Tibial nerve (tissue), 4 donors: ENCODE data around the gene NIT2. TPM values are rescaled to one million over a fixed set of nuclear protein-coding genes. Genes with fewer than 3 reads are reported as not detected.
A peak's percentile ranks its signal among the peaks of the same experiment; 100 is the strongest.
"Not testable (repeated sequence)": the region's sequence is repeated elsewhere in the genome, so short reads cannot be mapped to it uniquely, and the experiment has no call there.

Experiments
- DNase-seq, 2 donors: peaks; one replicate each; pipeline ENCODE4 v3.0.0-alpha.2; 2019; ENCODE audit warnings: low spot score in 2 of 2
- H3K27ac ChIP-seq, 4 donors: fragments of 200-600 bp; sonication (generic) in 3 of 4; one replicate each; pipeline ENCODE4 v1.5.1; 2017 to 2019; ENCODE audit warnings: mild to moderate bottlenecking in 1 of 4
- H3K27me3 ChIP-seq, 2 donors: fragments of 200-600 bp; sonication (generic) in 1 of 2; one replicate each; pipeline versions ENCODE4 v1.5.1 to v1.6.0; 2017 to 2019
- H3K36me3 ChIP-seq, 3 donors: fragments of 200-600 bp; sonication (generic); one replicate each; pipeline ENCODE4 v1.5.1; 2018 to 2019
- H3K4me1 ChIP-seq, 4 donors: fragments of 200-600 bp; sonication (generic) in 3 of 4; one replicate each; pipeline ENCODE4 v1.5.1; 2017 to 2019
- H3K4me3 ChIP-seq, 4 donors: fragments of 200-600 bp; sonication (generic) in 3 of 4; one replicate each; pipeline ENCODE4 v1.5.1; 2017 to 2019; ENCODE audit warnings: mild to moderate bottlenecking in 1 of 4, moderate library complexity in 1 of 4
- H3K9me3 ChIP-seq, 4 donors: fragments of 200-600 bp; sonication (generic) in 3 of 4; one replicate each; pipeline ENCODE4 v1.5.1; 2017 to 2019
- CTCF ChIP-seq, 5 experiments: fragments of 200-600 bp in 3 of 5; fragments of 450-650 bp in 2 of 5; sonication (generic) in 3 of 5; IDR thresholded peaks; one replicate each; pipeline ENCODE4 v1.5.1; 2016 to 2019; ENCODE audit warnings: antibody characterized with exemption in 5 of 5, mild to moderate bottlenecking in 3 of 5, moderate library complexity in 2 of 5
- EP300 ChIP-seq, 2 donors: sonication (generic); formaldehyde crosslinking; IDR thresholded peaks; one replicate each; pipeline ENCODE4 v1.6.1; 2017; ENCODE audit warnings: antibody characterized with exemption in 2 of 2, mild to moderate bottlenecking in 1 of 2
- POLR2A ChIP-seq, 2 donors: fragments of 450-650 bp; IDR thresholded peaks; one replicate each; pipeline ENCODE4 v1.6.1; 2017; ENCODE audit warnings: antibody characterized with exemption in 2 of 2, mild to moderate bottlenecking in 2 of 2, moderate library complexity in 2 of 2
- WGBS, 2 donors: methylation state at CpG; one replicate each; pipeline ENCODE4 v1.1.5; 2018; 5-methylcytosine and 5-hydroxymethylcytosine counted together
- total RNA-seq, 4 donors: library from RNA; depleted of rRNA; stranded (reverse); fragments of >200 nt; gene quantifications; one replicate each; pipeline ENCODE4 v1.1.0, GENCODE V29; 2016

NIT2 gene
- total RNA-seq, 4 donors from 2014 or later: 32.9 to 43.5 (median 37.4) TPM

GRCh38 chr3:100316641-100317069 is 17.9 kb upstream of the NIT2 start:
- Histone ChIP-seq H3K27ac (no peak overlapping the region), H3K4me3 (no peak overlapping the region)

GRCh38 chr3:100317912-100318311 is 16.6 kb upstream of the NIT2 start:
- no peaks in the 10 kb centered on the region for H3K27me3 ChIP-seq
- WGBS, 2 donors: 55 to 74% methylated on average over 2 of the region's 2 CpGs
- no peak overlapping the region for H3K4me3 ChIP-seq
- TF ChIP-seq CTCF (IDR thresholded peaks at IDR 0.05): no peak
- no peak for TF ChIP-seq POLR2A (IDR thresholded peaks at IDR 0.05)
- no peak for TF ChIP-seq EP300 (IDR thresholded peaks at IDR 0.05)
- DNase-seq: no peak
- no peaks in the 10 kb centered on the region for H3K9me3 ChIP-seq
- H3K4me1 ChIP-seq: peaks cover 0 to 8% (median 0%) of the 10 kb centered on the region in 4 donors
- H3K27ac ChIP-seq: no peak overlapping the region
- H3K36me3 ChIP-seq: peaks cover 0 to 56% (median 0%) of the 10 kb centered on the region in 3 donors

More at GRCh38 chr3:100316641-100317069, 17.9 kb upstream of the NIT2 start:
- H3K9me3 ChIP-seq: no peaks in the 10 kb centered on the region
- H3K4me1 ChIP-seq: peaks cover 0 to 8% (median 0%) of the 10 kb centered on the region in 4 donors
- DNase-seq: peak in 1 of 2 donors; percentile 75
- WGBS, 2 donors: 26 to 31% methylated on average over 8 of the region's 8 CpGs
- H3K36me3 ChIP-seq: peaks cover 0 to 56% (median 0%) of the 10 kb centered on the region in 3 donors
- no peaks in the 10 kb centered on the region for H3K27me3 ChIP-seq
- no peak for TF ChIP-seq EP300 (IDR thresholded peaks at IDR 0.05)
- peak; percentile 52 to 74 (median 58) for TF ChIP-seq CTCF (IDR thresholded peaks at IDR 0.05)
- TF ChIP-seq POLR2A (IDR thresholded peaks at IDR 0.05): no peak

- Histone ChIP-seq H3K36me3 (peaks cover 0 to 51% (median 0%) of the 10 kb centered on the region in 3 donors), H3K4me3 (no peak overlapping the region), H3K27me3 (no peaks in the 10 kb centered on the region), H3K9me3 (no peaks in the 10 kb centered on the region), H3K4me1 (peaks cover 0 to 8% (median 0%) of the 10 kb centered on the region in 4 donors), H3K27ac (no peak overlapping the region)
- TF ChIP-seq POLR2A (IDR thresholded peaks at IDR 0.05): no peak
- TF ChIP-seq CTCF (IDR thresholded peaks at IDR 0.05): no peak
- no peak for TF ChIP-seq EP300 (IDR thresholded peaks at IDR 0.05)
- 51 to 59% methylated on average over 2 of the region's 2 CpGs for WGBS, 2 donors
- no peak for DNase-seq
Observed at GRCh38 chr3:100319951-100320350, 14.6 kb upstream of the NIT2 start.

- Histone ChIP-seq H3K9me3 (no peaks in the 10 kb centered on the region), H3K4me3 (no peak overlapping the region), H3K36me3 (peaks cover 0 to 58% (median 0%) of the 10 kb centered on the region in 3 donors), H3K27me3 (no peaks in the 10 kb centered on the region), H3K4me1 (no peaks in the 10 kb centered on the region), H3K27ac (no peak overlapping the region)
- TF ChIP-seq POLR2A (IDR thresholded peaks at IDR 0.05) (no peak), EP300 (IDR thresholded peaks at IDR 0.05) (no peak), CTCF (IDR thresholded peaks at IDR 0.05) (no peak)
- no peak for DNase-seq
Observed at GRCh38 chr3:100324044-100324443, 10.5 kb upstream of the NIT2 start.

- TF ChIP-seq EP300 (IDR thresholded peaks at IDR 0.05): no peak
- no peak for TF ChIP-seq POLR2A (IDR thresholded peaks at IDR 0.05)
- TF ChIP-seq CTCF (IDR thresholded peaks at IDR 0.05): no peak
- peaks cover 0 to 43% (median 0%) of the 10 kb centered on the region in 3 donors for H3K36me3 ChIP-seq
- H3K27ac ChIP-seq: no peak overlapping the region
- no peaks in the 10 kb centered on the region for H3K27me3 ChIP-seq
- no peak overlapping the region for H3K4me3 ChIP-seq
- no peaks in the 10 kb centered on the region for H3K9me3 ChIP-seq
- DNase-seq: no peak
- no peaks in the 10 kb centered on the region for H3K4me1 ChIP-seq
Observed at GRCh38 chr3:100325827-100326226, 8.7 kb upstream of the NIT2 start.

- WGBS, 2 donors: 98 to 99% methylated on average over 5 of the region's 5 CpGs
- H3K4me3 ChIP-seq, DNase-seq, H3K9me3 ChIP-seq, H3K27me3 ChIP-seq, H3K4me1 ChIP-seq, H3K27ac ChIP-seq: not testable (repeated sequence)
- H3K36me3 ChIP-seq: peaks cover 0 to 30% (median 0%) of the 10 kb centered on the region in 3 donors
Observed at GRCh38 chr3:100327377-100327776, 7.2 kb upstream of the NIT2 start.
